Spleen (tissue), 11 donors: ENCODE results near the gene STN1. TPM values are rescaled to one million over a fixed set of nuclear protein-coding genes. Genes with fewer than 3 reads are reported as not detected.

Source experiments
- DNase-seq: peaks from one replicate; pipeline ENCODE4 v3.0.0-alpha.2; 2020
- H3K27ac ChIP-seq, 8 donors: fragments of 200-600 bp; sonication (generic) in 7 of 8; 1 replicate in 4 of 8; 2 replicates in 4 of 8; pipeline versions ENCODE4 v1.5.0 to v1.8.0; 2016 to 2021; ENCODE audit warnings: inconsistent platforms in 4 of 8, mild to moderate bottlenecking in 4 of 8, moderate library complexity in 1 of 8
- H3K27me3 ChIP-seq, 7 donors: fragments of 200-600 bp; sonication (generic) in 6 of 7; replicated peaks in 1 of 7; 1 replicate in 4 of 7; 2 replicates in 3 of 7; pipeline versions ENCODE4 v1.5.0 to v1.8.0; 2016 to 2021; ENCODE audit warnings: inconsistent platforms in 3 of 7, mild to moderate bottlenecking in 1 of 7
- H3K36me3 ChIP-seq, 6 donors: fragments of 200-600 bp; sonication (generic) in 5 of 6; 1 replicate in 4 of 6; 2 replicates in 2 of 6; pipeline versions ENCODE4 v1.5.0 to v1.8.0; 2016 to 2021; ENCODE audit warnings: inconsistent platforms in 2 of 6
- H3K4me1 ChIP-seq, 6 donors: fragments of 200-600 bp; sonication (generic) in 5 of 6; 1 replicate in 3 of 6; 2 replicates in 3 of 6; pipeline versions ENCODE4 v1.5.0 to v1.8.0; 2016 to 2021; ENCODE audit warnings: inconsistent platforms in 3 of 6
- H3K4me3 ChIP-seq, 8 donors: fragments of 200-600 bp; sonication (generic) in 7 of 8; 1 replicate in 4 of 8; 2 replicates in 4 of 8; pipeline versions ENCODE4 v1.5.0 to v1.8.0; 2016 to 2021; ENCODE audit warnings: inconsistent platforms in 4 of 8, mild to moderate bottlenecking in 4 of 8, moderate library complexity in 2 of 8
- H3K9me3 ChIP-seq, 8 donors: fragments of 200-600 bp; sonication (generic) in 7 of 8; 1 replicate in 4 of 8; 2 replicates in 4 of 8; pipeline versions ENCODE4 v1.5.0 to v1.8.0; 2016 to 2021; ENCODE audit warnings: inconsistent platforms in 4 of 8
- CTCF ChIP-seq, 11 experiments: fragments of 200-600 bp in 7 of 11; fragments of 450-650 bp in 4 of 11; sonication (generic) in 4 of 11; IDR thresholded peaks in 8 of 11; conservative IDR thresholded peaks in 3 of 11; 1 replicate in 7 of 11; 2 replicates in 4 of 11; pipeline versions ENCODE4 v1.4.0 to v1.8.0; 2016 to 2021; ENCODE audit warnings: antibody characterized with exemption in 11 of 11, inconsistent platforms in 4 of 11, mild to moderate bottlenecking in 1 of 11
- POLR2A ChIP-seq, 3 donors: fragments of 450-650 bp; IDR thresholded peaks; one replicate each; pipeline ENCODE4 v1.5.1; 2017; ENCODE audit warnings: antibody characterized with exemption in 3 of 3, mild to moderate bottlenecking in 1 of 3
- POLR2AphosphoS5 ChIP-seq, 3 donors: sonication (generic); formaldehyde crosslinking; IDR thresholded peaks; one replicate each; pipeline ENCODE4 v1.5.1; 2017; ENCODE audit warnings: antibody characterized with exemption in 3 of 3
- WGBS, 5 donors: extraction: QIAGEN DNeasy Blood & Tissue Kit in 3 of 5; methylation state at CpG; one replicate each; pipeline versions ENCODE4 v1.1.5 to v1.1.7; 2013 to 2018; 5-methylcytosine and 5-hydroxymethylcytosine counted together
- intact Hi-C: fragments of 100-400 bp; cut with DNase I; formaldehyde crosslinking; loops from one replicate; pipeline ENCODE4 v1.15.0; 2023; ENCODE audit warnings: low total_unique reads
- polyA plus RNA-seq, 3 donors: library from polyadenylated mRNA; stranded (reverse); fragments of 200-250 nt; gene quantifications; one replicate each; pipeline ENCODE4 v1.2.1, GENCODE V29; 2013
- total RNA-seq, 7 donors: library from RNA; depleted of rRNA in 3 of 7; stranded (reverse); fragments of >200 nt in 3 of 7; fragmentation: NEBNext Ultra II Directional in 4 of 7; extraction: Animal tissue kit (Norgen Biotek cat#: 25700) in 4 of 7; gene quantifications; one replicate each; pipeline versions ENCODE4 v1.1.0 to v1.2.1, GENCODE V29; 2016 to 2021
- donor health status: healthy with polysubstance abuse.
- donor health status: DM: no; HTN: no; CAD: no; lungs with moderate emphysema.
- donor health status: DM: no; HTN: no; CAD: no.
- donor health status: Bipolar disorder and iron deficiency.
- donor health status: healthy.
- donor health status: DM: no; HTN: no; CAD: no.
- donor health status: DM: yes; HTN: yes; CAD: no.

STN1 gene
- total and polyA plus RNA-seq, 10 donors = 14.2 to 27.7 (median 22.3) TPM

DNA sequence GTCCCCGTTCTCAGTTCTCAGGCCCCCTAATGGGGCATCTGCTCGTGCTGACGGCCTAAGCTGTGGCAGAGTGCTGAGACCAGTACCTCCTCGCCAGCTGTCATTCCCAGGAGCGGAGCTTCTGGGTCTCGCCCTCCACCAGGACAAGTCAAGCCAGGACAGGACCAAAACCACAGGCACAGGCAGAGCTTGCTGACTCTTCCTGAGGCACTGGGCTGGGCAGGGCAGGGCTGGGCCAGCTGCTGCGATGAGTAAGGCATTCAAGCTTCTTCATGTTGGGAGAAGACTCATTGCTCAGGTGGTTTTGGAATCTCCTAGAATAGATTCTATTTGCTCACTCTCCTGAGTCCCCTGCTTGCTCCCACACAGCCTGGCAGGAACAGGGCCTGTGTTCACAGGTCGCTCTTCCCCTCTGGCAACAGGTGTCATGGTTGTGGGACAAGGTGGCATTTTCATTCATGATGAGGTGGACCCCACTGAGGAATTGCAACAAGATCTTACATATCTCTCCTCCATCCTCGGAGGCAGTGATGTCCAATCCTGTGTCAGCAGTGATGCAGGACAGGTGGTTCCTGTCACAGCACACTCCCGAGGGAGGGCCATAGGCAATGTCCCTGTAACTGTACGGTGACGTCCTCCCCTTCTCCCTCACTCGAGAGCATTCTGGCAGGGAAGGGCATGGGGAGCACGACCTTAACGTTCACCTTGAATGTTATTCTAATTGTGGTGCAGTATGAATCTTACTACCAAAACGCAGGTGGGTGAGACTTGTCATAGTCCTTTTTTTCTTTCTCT, 45.6 kb downstream of the STN1 start:
- H3K27me3 ChIP-seq = no peaks in the 10 kb centered on the region
- TF ChIP-seq CTCF (IDR thresholded peaks at IDR 0.05 in 8 of 11, conservative IDR thresholded peaks at IDR 0.05 in 3 of 11) (no peak), POLR2AphosphoS5 (IDR thresholded peaks at IDR 0.05) (no peak), POLR2A (IDR thresholded peaks at IDR 0.05) (no peak)
- WGBS, 5 donors = 81 to 90% (median 88%) methylated on average over 15 to 16 of the region's 16 CpGs
- intact Hi-C loops = no loop called here
- peaks cover 0 to 51% (median 11%) of the 10 kb centered on the region in 6 donors for H3K36me3 ChIP-seq
- no peaks in the 10 kb centered on the region for H3K4me1 ChIP-seq
- H3K9me3 ChIP-seq = no peaks in the 10 kb centered on the region
- no peak for DNase-seq
- H3K27ac ChIP-seq = no peak overlapping the region
- no peak overlapping the region for H3K4me3 ChIP-seq

DNA sequence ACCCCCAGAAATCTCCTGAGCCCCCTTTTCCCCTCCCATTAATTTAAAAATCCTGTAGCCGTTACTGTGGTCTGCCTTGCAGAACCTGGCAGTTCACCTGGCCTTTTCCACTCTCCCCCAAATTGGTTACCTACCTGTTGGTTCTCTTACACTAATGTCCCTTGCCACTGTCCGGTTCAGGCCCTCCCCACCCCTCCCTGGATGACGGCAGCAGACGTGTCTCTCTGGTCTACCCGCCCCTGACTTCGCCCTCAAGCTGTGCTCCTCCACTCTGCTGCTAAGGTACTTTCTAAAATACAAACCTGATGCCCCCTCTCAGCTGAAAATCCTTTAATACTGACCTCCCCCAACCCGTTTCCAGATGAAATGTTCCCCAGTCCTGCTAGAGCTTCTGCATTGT, 47.0 kb downstream of the STN1 start:
- intact Hi-C loops = no loop called here

GRCh38 chr10:103870516-103870915, 47.5 kb downstream of the STN1 start:
- no peaks in the 10 kb centered on the region for H3K4me1 ChIP-seq
- no peak overlapping the region for H3K27ac ChIP-seq
- TF ChIP-seq CTCF (IDR thresholded peaks at IDR 0.05 in 8 of 11, conservative IDR thresholded peaks at IDR 0.05 in 3 of 11) (no peak), POLR2AphosphoS5 (IDR thresholded peaks at IDR 0.05) (no peak), POLR2A (IDR thresholded peaks at IDR 0.05) (no peak)
- intact Hi-C loops = no loop called here
- no peaks in the 10 kb centered on the region for H3K27me3 ChIP-seq
- H3K9me3 ChIP-seq = peaks cover 0 to 9% (median 7%) of the 10 kb centered on the region in 8 donors
- no peak overlapping the region for H3K4me3 ChIP-seq
- no peak for DNase-seq
- peaks cover 0 to 40% (median 7%) of the 10 kb centered on the region in 6 donors for H3K36me3 ChIP-seq
- WGBS, 5 donors = 84 to 93% (median 89%) methylated on average over 8 of the region's 8 CpGs

More for the DNA sequence above, 47.0 kb downstream of the STN1 start:
- 90 to 96% (median 92%) methylated on average over 7 of the region's 7 CpGs for WGBS, 5 donors
- H3K36me3 ChIP-seq = peaks cover 0 to 42% (median 7%) of the 10 kb centered on the region in 6 donors
- TF ChIP-seq POLR2A (IDR thresholded peaks at IDR 0.05) (no peak), POLR2AphosphoS5 (IDR thresholded peaks at IDR 0.05) (no peak), CTCF (IDR thresholded peaks at IDR 0.05 in 8 of 11, conservative IDR thresholded peaks at IDR 0.05 in 3 of 11) (no peak)
- H3K4me1 ChIP-seq = no peaks in the 10 kb centered on the region
- H3K27ac ChIP-seq = no peak overlapping the region
- H3K27me3 ChIP-seq = no peaks in the 10 kb centered on the region
- H3K9me3 ChIP-seq = peaks cover 0 to 4% (median 2%) of the 10 kb centered on the region in 8 donors
- no peak for DNase-seq
- no peak overlapping the region for H3K4me3 ChIP-seq

DNA sequence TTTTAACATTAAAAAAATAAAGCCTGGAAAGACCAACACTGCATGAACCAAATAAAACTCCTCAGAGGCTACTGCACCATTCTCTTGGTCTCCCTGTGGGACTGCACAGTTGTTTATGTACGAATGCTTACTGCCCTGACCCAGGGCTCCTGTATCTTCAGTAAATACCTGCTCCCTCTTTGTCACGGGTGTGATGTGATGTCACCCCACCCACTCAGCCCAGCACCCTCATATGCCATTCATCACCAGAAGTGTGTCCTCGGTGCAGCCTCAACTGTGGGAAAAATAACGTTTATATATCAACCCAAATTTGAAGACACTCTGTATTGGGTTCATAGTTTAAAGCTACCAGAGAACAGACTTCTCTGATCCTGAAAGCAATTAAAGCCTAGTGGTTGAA, 48.6 kb downstream of the STN1 start:
- TF ChIP-seq CTCF (IDR thresholded peaks at IDR 0.05 in 8 of 11, conservative IDR thresholded peaks at IDR 0.05 in 3 of 11) (no peak), POLR2A (IDR thresholded peaks at IDR 0.05) (no peak), POLR2AphosphoS5 (IDR thresholded peaks at IDR 0.05) (no peak)
- Histone ChIP-seq H3K27ac (no peak overlapping the region), H3K4me3 (no peak overlapping the region), H3K4me1 (no peaks in the 10 kb centered on the region), H3K36me3 (peaks cover 0 to 40% (median 7%) of the 10 kb centered on the region in 6 donors), H3K27me3 (no peaks in the 10 kb centered on the region), H3K9me3 (peaks cover 4 to 21% (median 19%) of the 10 kb centered on the region in 8 donors)
- intact Hi-C loops = no loop called here
- 75 to 86% (median 79%) methylated on average over 4 of the region's 4 CpGs for WGBS, 5 donors
- DNase-seq = no peak
